Limb (tissue), 2 donors: Measurements from ENCODE around the gene RNF138.
"Not testable (repeated sequence)": the region's sequence is repeated elsewhere in the genome, so short reads cannot be mapped to it uniquely, and the experiment has no call there.

Experiments
- DNase-seq, 2 donors: peaks; one replicate each; pipeline ENCODE4 v3.0.0-alpha.2; 2016; ENCODE audit errors: extremely low spot score in 2 of 2

RNF138 gene

GRCh38 chr18:32095192-32095899 is 3.7 kb downstream of the RNF138 start:
- DNase-seq, result no peak

- DNase-seq, result no peak
Observed at GRCh38 chr18:32095900-32096229, 4.2 kb downstream of the RNF138 start.

DNA sequence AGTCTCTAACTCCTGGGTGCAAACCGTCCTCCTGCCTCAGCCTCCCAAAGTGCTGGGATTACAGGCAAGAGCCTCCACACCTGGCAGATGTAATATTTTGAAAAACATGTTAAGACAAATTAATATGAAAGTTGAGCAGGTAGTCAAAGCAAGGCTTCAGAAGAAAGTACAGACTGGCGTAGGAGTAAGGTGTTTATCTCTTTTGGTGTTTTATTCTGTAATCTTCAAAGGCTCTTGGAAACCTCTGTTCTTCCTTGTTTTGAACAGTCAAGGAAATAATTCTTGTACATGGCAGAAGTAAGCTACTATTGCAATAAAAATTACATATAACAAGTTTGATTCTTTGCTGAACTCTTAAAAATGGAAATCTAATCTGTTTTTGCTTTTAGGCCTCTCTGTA is 5.3 kb downstream of the RNF138 start:
- no peak for DNase-seq

GRCh38 chr18:32104516-32104915 is 12.8 kb downstream of the RNF138 start:
- no peak for DNase-seq

GRCh38 chr18:32110005-32110404 is 18.3 kb downstream of the RNF138 start:
- no peak for DNase-seq

- DNase-seq, result no peak
Observed at GRCh38 chr18:32111706-32112105, 20.0 kb downstream of the RNF138 start.

- no peak for DNase-seq
Observed at GRCh38 chr18:32112826-32113225, 21.2 kb downstream of the RNF138 start.

GRCh38 chr18:32114293-32114942 is 22.7 kb downstream of the RNF138 start:
- no peak for DNase-seq

DNA sequence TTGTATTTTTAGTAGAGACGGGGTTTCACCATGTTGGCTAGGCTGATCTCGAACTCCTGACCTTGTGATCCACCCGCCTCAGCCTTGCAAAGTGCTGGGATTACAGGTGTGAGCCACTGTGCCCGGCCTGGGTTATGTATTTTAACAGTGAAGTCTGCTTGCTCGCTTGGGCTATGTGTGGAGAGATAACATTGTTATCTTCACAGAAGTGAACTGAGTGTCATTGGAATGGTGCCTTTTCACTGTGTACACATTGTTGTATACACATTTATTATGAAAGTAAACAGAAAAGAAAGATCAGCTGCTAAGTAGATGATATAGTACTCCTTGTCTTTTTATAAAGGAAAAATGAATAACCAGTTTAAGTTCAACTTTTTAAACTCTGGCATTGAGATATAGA is 30.4 kb downstream of the RNF138 start:
- no peak for DNase-seq

DNA sequence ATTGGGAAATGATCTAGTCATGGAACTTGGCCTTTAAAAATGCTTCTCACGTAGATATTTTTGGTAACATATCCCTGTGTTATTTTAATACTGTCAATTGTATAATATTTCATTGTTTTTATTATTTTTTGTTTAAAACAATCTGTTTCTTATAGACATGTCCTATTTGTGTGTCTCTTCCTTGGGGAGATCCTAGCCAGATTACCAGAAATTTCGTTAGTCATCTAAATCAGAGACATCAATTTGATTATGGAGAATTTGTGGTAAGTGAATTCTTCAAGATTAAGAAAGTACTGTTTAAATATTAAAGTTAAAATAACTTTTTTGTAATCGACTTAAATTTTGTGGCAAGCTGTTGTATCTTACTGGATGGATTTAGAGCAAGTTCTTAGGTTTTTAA is 34.9 kb downstream of the RNF138 start:
- no peak for DNase-seq

- DNase-seq, result no peak
Observed at GRCh38 chr18:32135625-32136024, 44.0 kb downstream of the RNF138 start.

DNA sequence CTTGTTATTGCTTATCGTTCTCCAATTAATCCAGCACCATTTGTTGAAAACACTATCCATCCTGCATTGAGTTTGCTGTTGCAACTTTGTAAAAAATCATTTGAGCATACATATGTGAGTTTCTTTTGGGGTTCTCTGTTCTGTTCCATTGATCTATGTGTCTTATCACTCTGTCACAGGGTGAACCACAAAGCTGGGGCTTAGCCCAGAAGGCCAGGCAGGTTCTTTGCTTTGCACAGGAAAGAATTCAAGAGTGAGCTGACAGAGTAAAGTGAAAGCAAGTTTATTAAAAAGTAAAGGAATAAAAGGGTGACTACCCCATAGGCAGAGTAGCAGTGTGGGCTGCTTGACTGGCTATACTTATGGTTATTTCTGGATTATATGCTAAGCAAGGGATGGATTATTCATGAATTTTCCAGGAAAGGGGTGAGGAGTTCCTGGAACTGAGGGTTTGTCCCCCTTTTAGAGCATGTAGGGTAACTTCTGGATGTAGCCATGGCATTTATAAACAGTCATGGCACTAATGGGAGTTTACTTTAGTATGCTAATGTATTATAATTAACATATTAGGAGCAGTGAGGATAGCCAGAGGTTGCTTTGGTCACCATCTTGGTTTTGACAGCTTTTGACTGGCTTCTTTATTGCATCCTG is 46.8 kb downstream of the RNF138 start:
- no peak for DNase-seq

DNA sequence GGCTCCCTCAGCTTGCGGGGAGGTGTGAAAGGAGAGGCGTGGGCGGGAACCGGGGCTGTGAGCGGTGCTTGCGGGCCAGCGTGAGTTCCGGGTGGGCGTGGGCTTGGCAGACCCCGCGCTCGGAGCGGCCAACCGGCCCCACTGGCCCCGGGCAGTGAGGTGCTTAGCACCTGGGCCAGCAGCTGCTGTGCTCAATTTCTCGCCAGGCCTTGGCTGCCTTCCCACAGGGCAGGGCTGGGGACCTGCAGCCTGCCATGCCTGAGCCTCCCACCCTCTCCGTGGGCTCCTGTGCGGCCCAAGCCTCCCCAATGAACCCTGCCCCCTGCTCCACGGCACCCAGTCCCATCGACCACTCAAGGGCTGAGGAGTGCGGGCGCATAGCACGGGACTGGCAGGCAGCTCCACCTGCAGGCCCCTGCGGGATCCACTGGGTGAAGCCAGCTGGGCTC is 48.2 kb downstream of the RNF138 start:
- no peak for DNase-seq

DNA sequence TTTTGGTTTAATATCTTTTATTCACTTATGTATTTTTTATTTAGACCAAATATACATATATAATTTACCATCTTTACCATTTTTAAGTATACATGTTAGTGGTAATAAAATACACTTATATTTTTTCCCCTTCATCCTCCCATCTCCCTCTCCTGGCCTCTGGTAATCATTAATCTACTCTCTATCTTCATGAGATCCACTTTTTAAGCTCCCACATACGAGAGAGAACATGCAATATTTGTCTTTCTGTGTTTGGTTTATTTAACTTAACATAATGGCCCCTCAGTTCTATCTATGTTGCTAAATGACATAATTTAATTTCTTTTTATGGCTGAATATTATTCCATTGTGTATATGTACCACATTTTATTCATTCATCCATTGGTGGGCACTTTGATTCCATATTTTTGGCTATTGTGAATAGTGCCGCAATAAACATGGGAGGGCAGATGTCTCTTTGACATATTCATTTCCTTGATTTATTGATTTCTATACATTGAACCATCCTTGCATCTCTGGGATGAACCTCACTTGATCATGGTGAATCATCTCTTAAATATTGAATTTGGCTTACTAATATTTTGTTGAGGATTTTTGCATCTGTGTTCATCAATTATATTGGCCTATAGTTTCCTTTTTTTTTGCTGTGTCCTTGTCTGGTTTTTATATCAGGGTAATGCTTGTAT is 56.7 kb downstream of the RNF138 start:
- DNase-seq, result no peak

- no peak for DNase-seq
Observed at GRCh38 chr18:32152705-32153448, 61.2 kb downstream of the RNF138 start.

DNA sequence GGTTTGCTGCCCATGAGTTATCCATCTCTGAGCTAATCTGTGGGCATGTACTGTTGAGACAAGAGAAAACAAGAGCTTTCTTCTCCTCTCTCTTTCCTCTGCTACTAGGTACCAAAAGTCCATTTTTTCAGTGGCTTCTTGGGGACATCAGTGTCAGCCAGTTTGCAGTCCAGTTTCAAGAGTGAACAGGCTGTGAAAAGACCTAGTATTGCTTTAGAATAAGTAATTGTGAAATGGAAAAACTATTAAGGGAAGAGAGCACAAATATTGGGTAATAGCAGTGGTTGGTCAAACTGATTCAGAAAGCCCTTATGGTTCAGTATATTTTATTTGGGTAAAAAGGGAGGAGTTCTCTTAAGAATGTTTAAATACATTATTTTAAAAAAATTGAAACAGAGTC is 65.2 kb downstream of the RNF138 start:
- no peak for DNase-seq

- no peak for DNase-seq
Observed at GRCh38 chr18:32157580-32157979, 65.9 kb downstream of the RNF138 start.

DNA sequence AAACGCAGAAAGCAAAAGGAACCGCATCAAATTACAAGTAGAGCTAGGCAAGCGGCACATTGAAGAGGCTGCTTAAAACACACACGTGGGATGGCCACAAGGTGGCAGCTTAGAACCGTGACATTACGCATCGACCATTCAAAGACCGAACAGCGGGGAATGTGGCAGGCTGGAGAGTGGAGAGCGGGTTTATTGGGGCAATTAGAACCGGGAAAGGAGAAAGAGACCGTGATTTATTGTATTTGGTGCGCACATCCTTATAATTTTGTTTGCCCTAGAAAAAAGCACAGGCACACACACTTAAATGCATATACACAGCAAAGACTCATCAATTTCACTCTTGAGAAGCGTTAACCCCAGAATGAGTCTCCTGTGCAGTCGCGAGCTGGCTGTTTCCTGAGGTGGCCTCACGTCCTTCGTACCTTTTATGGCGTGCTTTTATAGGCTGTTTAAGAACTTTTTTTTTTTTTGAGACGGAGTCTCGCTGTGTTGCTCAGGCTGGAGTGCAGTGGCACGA is 66.5 kb downstream of the RNF138 start:
- peak; percentile 87 to 93 for DNase-seq

DNA sequence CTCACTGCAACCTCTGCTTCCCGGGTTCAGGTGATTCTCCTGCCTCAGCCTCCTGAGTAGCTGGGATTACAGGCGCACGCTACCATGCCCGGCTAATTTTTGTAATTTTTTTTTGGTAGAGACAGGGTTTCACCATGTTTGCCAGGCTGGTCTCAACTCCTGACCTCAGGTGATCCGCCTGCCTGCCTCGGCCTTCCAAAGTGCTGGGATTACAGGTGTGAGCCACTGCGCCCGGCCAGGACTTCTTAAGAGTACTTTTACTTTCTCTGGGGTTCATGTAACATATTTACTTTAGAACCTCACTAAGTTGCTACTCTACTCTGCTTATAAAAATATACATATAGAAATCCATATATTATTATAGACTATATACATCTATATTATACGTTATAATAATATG is 67.0 kb downstream of the RNF138 start:
- DNase-seq, result not testable (repeated sequence)

DNA sequence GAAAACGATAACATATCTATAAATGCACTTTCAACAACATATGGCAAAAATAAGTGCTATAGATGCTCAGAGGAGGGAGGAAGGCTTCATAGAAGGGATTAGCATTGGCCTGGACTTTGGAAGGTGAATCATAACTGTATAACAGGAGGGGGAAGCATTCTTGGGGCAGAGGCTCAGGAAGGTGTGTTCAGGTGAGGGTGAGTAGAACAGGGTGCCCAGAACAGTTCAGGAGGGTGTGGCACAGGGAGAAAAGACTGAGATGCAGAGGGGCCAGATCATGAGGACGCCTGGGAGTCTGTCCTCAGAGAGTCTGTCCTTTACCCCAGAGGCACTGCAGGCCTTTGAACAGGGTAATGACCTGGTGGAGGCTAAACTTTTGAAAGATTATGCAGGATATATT is 68.9 kb downstream of the RNF138 start:
- DNase-seq, result no peak

GRCh38 chr18:32167980-32168730 is 76.5 kb downstream of the RNF138 start:
- no peak for DNase-seq
